ENCODE data around the gene ST7L.
A peak's percentile ranks its signal among the peaks of the same experiment; 100 is the strongest.

Gene ST7L

GRCh38 chr1:112618721-112619517 lies at the start of gene ST7L:
ST7L (minus strand) TSS chr1:112619141; CDS start chr1:112619113, 28 bp downstream.
- ATAC-seq, result peak; percentile 87

GRCh38 chr1:112666946-112667345 lies 48.0 kb upstream of the ST7L start:
- TF ChIP-seq TSHZ2 (CRISPR knock-in tag; IDR thresholded peaks at IDR 0.05), result no peak
- no peak for TF ChIP-seq ZC3H10 (CRISPR knock-in tag; IDR thresholded peaks at IDR 0.05)
- TF ChIP-seq TOX (CRISPR knock-in tag; IDR thresholded peaks at IDR 0.05; ENCODE audit: borderline replicate concordance), result no peak
- no peak for TF ChIP-seq RARB (CRISPR knock-in tag; IDR thresholded peaks at IDR 0.05)
- no peak for TF ChIP-seq GLIS3 (CRISPR knock-in tag; IDR thresholded peaks at IDR 0.05)
- TF ChIP-seq ZFP3 (CRISPR knock-in tag; IDR thresholded peaks at IDR 0.05), result no peak
- TF ChIP-seq ISL1 (CRISPR knock-in tag; IDR thresholded peaks at IDR 0.05), result no peak
- TF ChIP-seq SNAI2 (CRISPR knock-in tag; IDR thresholded peaks at IDR 0.05), result no peak
- no peak for TF ChIP-seq ESRRG (CRISPR knock-in tag; IDR thresholded peaks at IDR 0.05)
- TF ChIP-seq ZNF565 (CRISPR knock-in tag; conservative IDR thresholded peaks at IDR 0.05; ENCODE audit: low read depth), result no peak
- TF ChIP-seq ZNF8 (CRISPR knock-in tag; IDR thresholded peaks at IDR 0.05), result no peak
- no peak for TF ChIP-seq PATZ1 (CRISPR knock-in tag; IDR thresholded peaks at IDR 0.05; ENCODE audit: borderline replicate concordance)
- no peak for TF ChIP-seq BACH2 (CRISPR knock-in tag; IDR thresholded peaks at IDR 0.05; ENCODE audit: borderline replicate concordance)
- TF ChIP-seq ZFP30 (CRISPR knock-in tag; IDR thresholded peaks at IDR 0.05), result no peak
- no peak for ATAC-seq

More at GRCh38 chr1:112618721-112619517, at the start of gene ST7L:
- TF ChIP-seq ISL1 (CRISPR knock-in tag; IDR thresholded peaks at IDR 0.05) (no peak), OSR1 (CRISPR knock-in tag; IDR thresholded peaks at IDR 0.05) (no peak), BACH2 (CRISPR knock-in tag; IDR thresholded peaks at IDR 0.05; ENCODE audit: borderline replicate concordance) (no peak), RARB (CRISPR knock-in tag; IDR thresholded peaks at IDR 0.05) (no peak), TSHZ2 (CRISPR knock-in tag; IDR thresholded peaks at IDR 0.05) (no peak), SNAI2 (CRISPR knock-in tag; IDR thresholded peaks at IDR 0.05) (no peak), GLIS3 (CRISPR knock-in tag; IDR thresholded peaks at IDR 0.05) (no peak), TOX (CRISPR knock-in tag; IDR thresholded peaks at IDR 0.05; ENCODE audit: borderline replicate concordance) (no peak), ZNF565 (CRISPR knock-in tag; conservative IDR thresholded peaks at IDR 0.05; ENCODE audit: low read depth) (no peak), ZNF8 (CRISPR knock-in tag; IDR thresholded peaks at IDR 0.05) (no peak), PPARA (CRISPR knock-in tag; IDR thresholded peaks at IDR 0.05; ENCODE audit: borderline replicate concordance) (no peak), TCF4 (CRISPR knock-in tag; IDR thresholded peaks at IDR 0.05; ENCODE audit: borderline replicate concordance) (no peak)
- TF ChIP-seq, protein P1, sequence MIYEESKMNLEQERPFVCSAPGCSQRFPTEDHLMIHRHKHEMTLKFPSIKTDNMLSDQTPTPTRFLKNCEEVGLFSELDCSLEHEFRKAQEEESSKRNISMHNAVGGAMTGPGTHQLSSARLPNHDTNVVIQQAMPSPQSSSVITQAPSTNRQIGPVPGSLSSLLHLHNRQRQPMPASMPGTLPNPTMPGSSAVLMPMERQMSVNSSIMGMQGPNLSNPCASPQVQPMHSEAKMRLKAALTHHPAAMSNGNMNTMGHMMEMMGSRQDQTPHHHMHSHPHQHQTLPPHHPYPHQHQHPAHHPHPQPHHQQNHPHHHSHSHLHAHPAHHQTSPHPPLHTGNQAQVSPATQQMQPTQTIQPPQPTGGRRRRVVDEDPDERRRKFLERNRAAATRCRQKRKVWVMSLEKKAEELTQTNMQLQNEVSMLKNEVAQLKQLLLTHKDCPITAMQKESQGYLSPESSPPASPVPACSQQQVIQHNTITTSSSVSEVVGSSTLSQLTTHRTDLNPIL (CRISPR knock-in tag; IDR thresholded peaks at IDR 0.05; ENCODE audit: low read depth), result no peak
- TF ChIP-seq, protein P2, sequence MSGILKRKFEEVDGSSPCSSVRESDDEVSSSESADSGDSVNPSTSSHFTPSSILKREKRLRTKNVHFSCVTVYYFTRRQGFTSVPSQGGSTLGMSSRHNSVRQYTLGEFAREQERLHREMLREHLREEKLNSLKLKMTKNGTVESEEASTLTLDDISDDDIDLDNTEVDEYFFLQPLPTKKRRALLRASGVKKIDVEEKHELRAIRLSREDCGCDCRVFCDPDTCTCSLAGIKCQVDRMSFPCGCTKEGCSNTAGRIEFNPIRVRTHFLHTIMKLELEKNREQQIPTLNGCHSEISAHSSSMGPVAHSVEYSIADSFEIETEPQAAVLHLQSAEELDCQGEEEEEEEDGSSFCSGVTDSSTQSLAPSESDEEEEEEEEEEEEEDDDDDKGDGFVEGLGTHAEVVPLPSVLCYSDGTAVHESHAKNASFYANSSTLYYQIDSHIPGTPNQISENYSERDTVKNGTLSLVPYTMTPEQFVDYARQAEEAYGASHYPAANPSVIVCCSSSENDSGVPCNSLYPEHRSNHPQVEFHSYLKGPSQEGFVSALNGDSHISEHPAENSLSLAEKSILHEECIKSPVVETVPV (CRISPR knock-in tag; IDR thresholded peaks at IDR 0.05), result no peak

All from SK-N-SH treated with all-trans-retinoic acid at 6 μM for 48 hours (cell line).